Stimulated activated CD8-positive, alpha-beta memory T cell treated with anti-CD3 and anti-CD28 coated beads, Interleukin-7, amount 100 ng/mL, for 1 hour (primary cell): ENCODE data around the gene SLC16A12.
"Not testable (repeated sequence)": the region's sequence is repeated elsewhere in the genome, so short reads cannot be mapped to it uniquely, and the experiment has no call there.

ENCODE experiments used
- DNase-seq, 2 donors: peaks; one replicate each; pipeline ENCODE4 v3.0.0-alpha.2; 2020; ENCODE audit warnings: low read depth in 2 of 2

SLC16A12 gene

DNA sequence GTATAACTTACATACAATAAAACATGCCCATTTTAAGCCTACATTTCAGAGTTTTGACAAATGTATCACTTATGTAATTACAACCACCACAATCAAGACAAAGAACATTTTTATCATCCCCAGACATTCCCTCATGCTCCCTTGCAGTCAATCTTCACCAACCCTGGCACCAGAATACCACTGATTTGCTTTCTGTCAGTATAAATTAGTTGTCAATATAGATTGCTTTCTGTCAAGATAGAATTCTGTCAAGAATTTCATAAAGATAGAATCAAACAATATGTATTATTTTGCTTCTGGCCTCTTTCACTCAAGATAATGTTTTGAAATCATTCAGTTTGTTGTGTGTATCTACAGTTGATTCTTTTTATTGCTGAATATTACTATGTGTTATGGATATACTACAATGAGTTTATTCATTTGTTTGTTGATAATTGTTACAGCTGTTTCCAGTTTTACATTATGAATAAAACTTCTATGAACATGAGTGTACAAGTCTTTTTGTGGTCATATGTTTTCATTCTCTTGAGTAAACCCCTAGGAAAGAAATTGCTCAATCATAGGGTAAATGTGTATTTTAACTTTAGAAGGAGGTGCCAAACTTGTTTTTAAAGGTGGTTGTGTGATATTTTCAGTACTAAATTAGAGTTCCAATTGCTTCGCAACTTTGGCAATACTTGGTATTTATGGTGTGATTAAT, 64.1 kb downstream of the SLC16A12 start:
- no peak for DNase-seq

DNA sequence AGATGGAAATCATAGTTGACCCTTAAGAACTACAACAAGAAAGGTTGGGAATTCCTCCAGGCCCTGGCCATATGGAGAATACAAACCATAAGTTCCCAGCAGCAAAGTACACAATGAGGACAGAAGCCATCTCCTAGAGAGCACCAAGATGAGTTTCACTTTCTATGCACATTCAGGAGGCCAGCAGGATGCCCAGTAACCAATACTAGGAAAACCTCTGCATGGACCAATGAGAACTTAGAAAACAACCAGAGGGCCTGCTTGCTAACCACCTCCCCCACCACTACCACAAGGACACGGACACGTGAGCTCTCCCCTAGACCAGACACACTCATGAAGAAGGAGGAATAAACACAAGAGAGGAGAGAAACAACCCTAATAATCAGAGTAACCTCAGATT, 64.8 kb downstream of the SLC16A12 start:
- DNase-seq = no peak

DNA sequence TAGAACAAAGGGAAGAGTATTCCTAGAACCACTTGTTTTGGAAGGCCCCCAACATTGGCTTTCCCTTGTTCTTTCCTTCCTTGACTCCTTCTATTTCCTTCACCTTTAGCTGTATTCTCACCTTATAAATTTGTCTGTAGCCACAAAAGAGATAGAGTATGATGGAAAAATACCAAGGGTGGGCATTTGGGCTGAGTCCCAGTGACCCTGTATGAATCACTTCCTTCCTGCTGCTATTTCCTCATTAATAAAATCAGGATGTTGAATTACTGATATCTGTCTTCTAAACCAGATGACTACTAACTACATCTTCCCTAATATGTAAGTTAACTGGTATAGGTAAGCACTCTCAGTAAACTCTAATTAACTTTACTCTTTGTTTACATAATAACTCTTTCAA, 65.9 kb downstream of the SLC16A12 start:
- no peak for DNase-seq

DNA sequence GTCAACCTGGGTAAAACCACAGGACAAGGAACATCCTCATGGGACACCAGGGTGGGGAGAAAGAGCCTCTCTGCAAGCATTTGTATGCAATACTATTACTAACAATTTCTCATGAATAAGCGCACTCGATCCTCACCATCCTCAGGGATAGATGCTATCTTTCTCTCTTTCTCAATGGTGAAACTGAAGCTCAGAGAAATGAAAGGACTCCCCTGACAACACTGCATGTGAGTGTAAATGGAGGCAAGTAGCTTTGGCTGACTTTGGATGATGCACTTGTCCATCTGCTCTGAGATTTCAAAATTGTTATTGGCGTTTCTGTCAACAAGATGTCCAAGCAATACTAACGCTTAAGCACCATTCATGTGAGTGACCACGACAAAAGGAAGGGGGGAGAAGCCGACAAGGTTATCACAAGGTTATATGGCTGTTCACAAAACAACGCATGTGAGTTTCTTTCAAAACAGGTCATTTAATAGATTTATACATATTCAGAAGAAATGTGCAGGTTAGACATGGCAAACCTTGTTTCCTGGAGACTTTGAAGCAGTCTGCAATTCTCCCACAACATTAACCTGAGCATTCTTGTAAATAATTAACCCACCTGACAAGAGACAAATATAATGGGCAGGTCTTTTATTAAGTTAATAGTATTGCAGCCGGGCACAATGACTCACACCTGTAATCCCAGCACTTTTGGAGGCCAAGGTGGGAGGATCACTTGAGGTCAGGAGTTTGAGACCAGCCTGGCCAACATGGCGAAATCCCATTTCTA, 67.0 kb downstream of the SLC16A12 start:
- no peak for DNase-seq

DNA sequence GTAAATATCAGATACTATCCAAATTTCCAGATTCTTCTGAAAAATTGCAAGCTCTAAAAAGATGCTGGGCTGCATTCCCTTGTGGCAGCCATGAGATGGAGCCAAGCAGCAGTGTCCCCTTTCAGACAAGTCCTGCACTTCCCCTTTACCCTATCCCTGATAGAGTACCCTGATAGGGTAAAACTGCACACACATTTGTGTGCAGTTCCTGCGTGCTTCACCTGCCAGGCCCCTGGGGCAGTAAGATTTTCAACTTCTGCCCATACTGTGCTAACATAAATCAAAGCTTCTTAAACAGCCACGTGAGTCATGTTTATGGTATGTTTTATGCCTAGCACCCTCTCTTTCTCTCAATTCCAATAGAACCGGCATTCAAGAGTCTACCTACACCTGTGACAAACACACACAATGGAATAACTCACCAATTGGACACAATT, 68.8 kb downstream of the SLC16A12 start:
- no peak for DNase-seq

DNA sequence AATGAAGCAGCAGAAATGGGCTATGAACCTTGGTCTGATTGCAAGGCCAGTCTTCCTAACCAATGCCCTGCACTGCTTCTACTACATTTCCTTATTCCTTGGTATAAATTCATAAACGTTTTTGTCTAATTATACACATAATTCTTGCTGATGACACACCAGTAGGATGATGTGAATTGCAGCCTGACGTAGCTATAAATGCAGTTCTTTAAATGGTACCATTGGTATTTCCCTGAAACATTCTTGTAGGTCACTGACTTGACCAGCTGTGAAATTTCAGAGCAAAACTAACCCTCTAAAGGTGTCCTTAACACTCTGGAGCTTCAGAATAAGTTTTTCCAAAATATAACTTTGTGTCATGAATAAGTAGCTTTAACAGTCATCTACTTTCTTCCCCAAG, 70.2 kb downstream of the SLC16A12 start:
- DNase-seq = no peak

DNA sequence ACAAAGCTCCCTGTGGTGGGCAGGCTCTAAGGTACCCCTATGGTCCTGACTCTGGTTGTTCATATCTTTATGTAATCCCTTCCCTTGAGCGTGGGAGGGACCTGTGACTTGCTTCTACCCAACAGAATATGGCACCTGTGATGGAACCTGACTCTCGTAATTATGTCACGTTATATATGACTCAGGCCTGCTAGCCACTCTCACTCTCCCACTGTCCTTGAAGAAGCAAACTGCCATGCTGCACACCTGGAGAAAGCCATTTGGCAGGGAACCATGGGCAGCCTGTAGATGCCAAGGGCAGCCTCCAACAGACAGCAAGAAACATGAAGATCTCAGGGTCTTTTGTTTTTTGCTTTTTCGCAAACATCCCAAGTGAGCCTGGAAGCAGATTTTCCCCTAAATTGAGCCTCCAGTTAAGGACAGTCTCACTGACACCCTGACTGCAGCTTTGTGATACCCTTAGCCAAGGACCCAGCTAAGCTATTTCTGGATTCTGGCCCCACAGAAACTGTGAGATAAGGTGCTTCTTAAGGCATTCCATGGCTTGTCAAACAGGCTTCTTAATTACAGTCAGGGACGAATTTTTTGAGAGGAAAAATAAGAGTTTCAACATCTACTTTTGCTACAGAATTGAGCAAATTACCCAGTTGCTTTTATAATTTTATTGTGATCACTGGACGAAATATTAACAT, 71.4 kb downstream of the SLC16A12 start:
- no peak for DNase-seq

DNA sequence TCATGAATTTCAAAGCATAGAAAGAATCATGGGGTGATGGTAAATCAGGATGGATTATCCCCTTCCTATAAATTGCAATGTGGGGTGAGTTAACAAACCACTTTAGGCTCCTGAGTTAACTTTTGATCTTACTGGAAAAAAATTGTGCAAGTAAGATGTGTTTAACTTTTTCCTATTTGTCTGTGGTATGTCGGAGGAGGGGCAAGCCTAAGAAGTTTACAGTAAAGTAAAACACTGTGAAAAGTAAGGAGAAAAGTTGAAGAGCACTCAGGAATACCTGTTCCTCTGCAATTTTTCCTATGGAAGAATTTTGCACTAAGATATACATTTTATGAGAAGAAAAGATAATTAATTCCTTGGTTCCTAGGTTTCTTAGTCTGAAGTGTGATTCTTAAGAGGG, 76.6 kb downstream of the SLC16A12 start:
- no peak for DNase-seq

DNA sequence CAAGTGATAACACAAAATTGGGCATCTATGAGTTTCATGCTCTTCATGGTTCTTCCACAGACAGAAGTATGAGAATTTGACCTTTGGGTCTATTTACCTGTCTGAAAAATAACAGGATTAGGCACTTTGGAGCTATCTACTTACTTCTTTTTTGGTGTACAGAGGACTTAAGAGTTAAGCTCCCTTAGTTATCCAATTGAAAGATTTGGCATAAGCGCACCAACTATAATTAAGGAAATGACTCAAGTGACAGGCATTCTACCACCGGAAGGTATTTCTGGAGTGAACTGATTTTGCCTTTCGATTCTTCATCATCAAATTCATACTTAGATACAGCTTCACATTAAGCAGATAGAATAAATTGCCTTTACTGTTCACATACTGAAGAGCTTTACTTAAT, 77.1 kb downstream of the SLC16A12 start:
- no peak for DNase-seq

DNA sequence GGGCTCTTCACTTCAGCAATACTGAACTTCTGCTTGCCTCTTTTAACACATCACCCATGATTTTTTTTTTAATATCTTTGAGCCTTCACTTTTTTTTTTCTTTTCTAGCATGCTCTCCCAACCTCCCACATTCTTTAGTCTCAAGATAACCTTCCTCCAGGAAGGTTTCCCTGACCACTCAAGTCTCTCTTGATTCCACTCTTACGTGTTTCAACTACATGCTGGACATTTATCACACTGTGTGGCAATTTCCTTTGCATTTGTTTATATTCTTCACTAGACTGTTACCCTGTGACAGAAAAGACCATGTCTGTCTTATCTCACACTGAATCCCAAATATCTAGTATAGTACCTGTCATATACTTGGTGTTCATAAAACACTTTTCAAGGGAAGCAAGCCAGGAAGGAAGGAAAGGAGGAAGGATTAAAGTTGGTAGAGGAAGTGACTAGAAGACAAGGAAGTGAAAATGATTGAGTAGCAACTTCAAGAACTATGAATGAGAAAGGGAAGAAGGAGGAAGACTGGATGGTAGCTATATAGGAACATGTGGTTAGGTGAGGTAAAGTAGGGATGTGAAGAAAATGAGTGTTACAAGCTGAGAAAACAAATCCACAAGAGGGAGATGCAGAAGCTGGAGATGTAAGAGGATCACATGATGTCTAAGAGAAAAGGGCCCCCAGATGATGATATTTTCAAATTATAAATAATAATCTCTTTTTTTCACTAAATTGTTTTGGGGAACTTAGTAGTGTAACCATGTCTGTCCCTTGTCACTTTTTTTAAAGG, 80.6 kb downstream of the SLC16A12 start:
- no peak for DNase-seq

DNA sequence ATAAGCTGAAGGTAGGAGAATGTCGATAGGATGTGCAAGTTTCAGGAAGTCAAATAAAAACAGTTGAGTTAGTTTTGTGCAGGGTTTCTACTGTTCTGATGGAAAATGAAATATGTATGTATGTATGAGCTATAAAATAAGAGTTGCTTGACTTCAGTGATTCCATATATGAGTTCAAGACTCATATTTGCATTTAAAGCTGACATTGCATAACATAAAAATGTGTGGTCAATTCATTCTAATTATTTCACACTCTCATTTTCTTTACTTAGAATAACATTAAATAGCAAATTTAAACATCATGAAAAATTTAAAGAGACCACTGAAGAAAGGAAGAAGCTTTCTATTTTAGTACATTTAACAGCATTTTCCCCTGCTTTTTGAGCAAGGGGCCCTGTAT, 83.2 kb downstream of the SLC16A12 start:
- no peak for DNase-seq

DNA sequence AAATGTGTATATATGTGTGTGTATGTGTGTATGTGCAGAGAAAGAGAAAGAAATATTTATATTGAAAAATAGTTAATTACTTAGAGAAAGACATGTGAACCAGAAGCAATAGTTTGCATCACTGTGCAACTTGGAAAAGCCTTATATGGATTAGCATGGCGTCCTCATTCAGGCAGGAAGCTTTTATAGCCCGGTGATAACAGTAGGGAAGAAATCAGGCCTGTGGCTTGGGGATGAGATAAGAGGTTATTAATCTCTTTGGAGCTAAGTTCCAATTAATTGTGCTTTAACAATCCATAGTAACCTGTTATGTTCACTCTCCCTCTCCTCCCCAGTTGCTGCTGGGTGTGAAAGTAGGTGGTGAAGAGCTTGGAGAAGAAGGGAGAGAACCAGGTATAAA, 84.5 kb downstream of the SLC16A12 start:
- DNase-seq = no peak

DNA sequence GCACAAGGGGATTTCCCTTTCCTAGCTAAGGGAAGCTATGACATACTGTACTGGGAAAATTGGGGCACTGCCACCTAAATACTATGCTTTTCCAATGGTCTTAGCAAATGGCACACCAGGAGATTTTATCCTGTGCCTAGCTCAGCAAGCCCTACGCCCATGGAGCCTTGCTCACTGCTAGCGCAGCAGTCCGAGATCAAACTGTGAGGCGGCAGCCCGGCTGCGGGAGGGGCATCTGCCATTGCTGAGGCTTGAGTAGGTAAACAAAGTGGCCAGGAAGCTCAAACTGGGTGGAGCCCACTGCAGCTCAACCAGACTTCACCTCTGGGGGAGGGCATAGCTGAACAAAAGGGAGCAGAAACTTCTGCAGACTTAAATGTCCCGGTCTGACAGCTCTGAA, 90.6 kb downstream of the SLC16A12 start:
- not testable (repeated sequence) for DNase-seq

DNA sequence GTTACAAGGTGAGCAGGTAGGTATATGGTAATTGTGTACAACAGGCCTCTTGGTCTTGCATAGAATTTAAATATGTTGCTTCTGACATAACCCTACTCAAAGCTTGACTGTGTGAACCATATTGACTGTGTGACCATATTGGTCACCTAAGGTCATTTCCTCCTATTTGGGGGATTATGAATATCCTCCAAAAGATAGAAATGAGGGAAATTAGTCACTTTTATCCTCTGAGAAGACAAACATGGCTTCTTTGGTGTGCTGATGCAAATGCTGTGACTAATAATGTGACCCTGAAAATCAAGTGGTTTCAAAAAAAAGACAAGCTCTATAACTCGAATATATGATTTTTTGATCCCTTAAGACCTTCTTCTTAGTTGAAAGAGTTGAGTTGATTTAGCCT, 93.1 kb downstream of the SLC16A12 start:
- no peak for DNase-seq

DNA sequence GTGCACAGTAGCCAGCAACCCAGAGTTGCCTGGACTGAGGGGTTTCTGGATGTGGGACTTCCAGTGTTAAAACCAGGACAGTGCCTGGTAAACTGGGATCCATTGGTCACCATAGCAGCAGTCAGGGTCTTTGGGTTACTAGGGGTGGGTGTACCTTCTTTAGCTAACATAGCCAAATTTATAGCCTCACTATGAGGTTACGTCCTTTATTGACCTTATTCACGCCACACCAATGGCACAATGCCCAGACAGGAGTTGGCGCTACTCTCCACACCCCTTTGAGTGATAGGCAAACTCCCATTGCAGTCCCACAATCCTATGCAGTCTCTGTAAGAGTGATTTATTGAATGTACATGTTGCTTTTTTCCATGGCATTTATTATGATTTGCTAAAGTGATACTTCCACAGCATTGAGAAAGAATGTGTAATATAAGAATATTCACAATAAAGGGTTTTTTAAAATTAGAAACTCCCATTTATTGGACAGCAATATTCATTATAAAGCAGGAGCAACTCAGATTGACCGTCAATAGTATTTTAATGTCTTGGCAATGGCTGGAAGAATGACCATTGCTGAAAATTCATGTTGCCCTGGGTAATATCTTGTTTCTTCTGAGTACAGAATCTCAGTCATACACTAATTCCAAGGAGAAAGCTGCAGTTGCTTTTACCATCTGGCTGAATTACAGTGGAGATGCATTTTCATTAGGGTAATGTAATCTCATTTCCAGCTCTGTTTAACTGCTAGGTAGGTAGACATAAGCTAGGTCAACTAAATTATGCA, 95.0 kb downstream of the SLC16A12 start:
- no peak for DNase-seq

DNA sequence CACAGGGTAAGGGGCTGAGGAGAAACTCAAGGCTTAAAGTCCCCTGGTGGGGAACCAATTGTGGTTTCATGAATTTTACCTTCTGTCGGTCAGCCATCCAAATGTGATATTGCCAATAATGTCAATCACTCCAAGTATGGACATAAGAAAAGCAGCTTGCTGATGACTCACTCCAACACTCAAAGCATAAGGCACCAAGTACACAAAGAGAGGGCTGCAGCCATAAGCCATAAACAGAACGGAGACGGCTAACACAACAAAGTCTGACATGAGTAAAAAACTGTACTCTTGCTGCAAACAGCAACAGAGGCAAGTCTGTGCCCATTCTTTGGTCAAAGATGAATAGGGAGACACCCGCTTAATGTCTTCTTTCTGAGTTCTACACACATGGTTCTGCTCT, 96.9 kb downstream of the SLC16A12 start:
- no peak for DNase-seq

DNA sequence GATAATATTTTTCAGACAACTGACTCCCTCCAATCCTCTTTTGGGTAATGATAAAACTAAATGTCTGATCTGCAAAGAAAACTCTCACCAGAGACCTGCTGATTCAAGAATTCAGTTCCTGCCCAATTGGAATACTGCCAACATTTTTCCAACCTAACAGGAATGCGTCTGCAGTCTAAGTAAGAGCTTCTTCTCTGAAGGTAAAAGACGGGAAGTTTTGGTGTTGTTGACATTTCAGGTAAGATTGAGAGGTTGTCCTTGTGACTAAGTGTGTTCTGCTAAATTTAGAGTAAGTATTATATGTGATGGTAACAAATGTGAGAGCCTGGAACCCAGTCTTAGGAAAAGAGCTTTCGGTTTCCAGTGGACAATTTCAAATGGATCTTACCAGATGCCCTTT, 103.4 kb downstream of the SLC16A12 start:
- no peak for DNase-seq

DNA sequence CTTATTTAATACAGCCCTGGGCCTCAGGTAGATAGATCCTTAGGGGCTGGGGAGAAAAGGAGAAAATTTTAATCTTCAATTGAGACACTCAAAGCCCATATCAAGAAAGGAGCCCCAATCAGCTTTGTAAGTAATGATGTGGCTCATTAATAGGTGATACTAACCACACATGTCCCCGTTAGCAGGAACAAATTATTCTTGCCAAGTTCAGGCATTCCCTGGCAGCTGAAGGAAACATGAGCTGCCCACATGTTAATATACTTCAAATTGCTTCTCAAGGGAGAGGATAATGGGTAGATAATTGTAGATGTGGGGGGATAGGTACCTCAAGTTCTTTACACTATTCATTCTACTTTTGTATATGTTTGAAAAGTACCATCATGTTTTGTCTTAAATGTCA, 106.5 kb downstream of the SLC16A12 start:
- no peak for DNase-seq

DNA sequence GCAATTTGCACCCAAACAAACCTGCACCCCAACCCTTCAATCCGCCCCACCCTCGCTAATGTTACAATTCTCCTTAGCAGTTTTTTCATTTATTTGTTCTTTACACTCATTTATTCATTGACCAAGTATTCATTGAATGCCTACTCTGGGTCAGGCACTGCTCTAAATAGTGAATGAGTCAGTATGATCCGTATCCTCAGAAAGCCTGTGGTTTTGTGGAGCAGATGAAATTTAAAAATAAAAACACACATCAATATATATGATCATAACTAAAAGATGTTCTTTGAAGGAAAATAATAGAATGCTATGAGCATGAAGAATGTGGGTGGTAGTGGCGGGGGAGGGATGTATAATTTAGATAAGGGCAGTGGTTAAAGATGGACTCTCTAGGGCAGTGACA, 107.8 kb downstream of the SLC16A12 start:
- no peak for DNase-seq

DNA sequence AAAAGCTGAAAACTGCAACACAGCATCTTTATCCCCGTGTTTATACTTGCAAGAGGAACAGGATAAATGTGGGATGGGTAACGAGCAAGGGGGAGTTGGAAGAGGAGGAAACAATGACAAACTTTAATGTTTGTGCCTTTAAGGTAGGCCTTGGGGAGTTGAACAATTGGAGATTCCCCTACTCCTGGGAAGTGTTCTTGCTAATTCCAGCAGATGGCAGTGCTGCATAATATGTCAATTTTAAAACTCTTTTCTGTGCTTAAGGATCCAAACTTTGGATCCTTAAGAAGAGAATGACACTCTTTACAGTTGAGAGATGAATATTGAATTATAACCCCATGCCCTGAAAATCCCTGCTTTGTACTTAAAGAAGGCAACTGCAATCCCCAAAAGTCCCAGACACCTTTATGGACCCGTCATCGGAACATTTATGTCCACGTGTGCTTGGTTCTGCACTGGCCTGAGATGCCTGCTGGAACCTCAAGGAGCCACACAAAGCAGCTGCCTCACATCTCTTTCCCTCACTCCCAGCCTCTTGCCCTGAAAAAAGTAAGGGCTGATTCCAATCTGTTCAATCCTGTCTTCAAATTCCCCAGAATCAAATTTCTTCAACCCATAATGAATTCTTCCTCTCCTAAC, 109.0 kb downstream of the SLC16A12 start:
- DNase-seq = no peak

DNA sequence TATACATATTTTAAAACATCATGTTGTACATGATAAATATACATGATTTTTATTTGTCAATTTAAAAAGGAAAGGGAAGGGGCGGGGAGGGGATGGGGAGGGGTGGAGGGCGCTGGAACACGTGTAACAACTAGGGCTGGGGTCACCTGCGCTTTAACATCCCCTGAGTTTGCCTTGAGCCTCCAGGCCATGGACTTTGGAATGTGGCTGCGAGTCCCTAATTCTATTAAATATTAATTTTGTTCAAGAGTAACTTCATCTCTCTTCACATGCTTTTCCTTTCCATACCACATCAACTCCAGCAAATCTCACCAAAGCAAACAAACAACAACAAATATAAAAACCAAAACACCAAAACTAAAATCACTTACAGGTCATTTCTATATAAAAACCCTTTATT, 110.4 kb downstream of the SLC16A12 start:
- no peak for DNase-seq
